VCaP (cell line): Measurements from ENCODE around the gene RAB6B.

Experiments
- H3K27ac ChIP-seq: fragments of 450-650 bp; 2 replicates; pipeline ENCODE4 v1.5.1; 2017
- CTCF ChIP-seq: fragments of 450-650 bp; conservative IDR thresholded peaks from 2 replicates; pipeline ENCODE4 v1.5.1; 2017; ENCODE audit warnings: mild to moderate bottlenecking, moderate library complexity

Gene RAB6B

DNA sequence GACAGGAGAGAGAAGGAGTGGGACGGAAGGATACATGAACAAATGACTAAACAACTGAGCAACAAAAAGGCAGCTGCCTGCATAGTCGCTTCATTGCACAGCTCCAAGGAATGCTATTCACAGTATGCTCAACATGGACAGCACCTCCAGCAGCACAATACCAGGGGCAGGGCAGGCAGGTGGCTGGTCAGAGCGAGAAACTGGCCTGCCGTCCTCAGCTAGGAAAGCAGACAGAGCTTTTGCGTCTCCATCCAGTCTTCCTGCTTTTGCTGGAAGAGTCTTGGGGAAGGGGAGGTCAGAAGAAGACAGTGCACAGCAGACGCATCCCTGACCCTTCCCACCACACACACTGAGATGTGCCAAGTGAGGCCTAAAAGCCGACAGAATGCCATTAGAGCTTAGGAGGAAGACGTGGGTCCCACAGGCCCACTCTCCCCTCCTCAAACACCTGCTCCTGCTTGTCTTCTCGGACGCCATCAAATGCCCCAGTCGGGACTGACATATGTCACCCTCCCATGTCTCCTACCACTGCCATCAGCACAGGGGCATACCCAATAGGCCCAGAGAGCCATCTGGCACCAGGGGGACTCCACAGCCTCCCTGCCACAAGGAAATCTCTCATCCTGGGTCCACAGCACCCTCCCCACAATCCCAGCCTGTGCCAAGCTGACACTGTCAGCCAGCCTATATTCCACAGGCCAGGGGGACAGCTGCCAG, 3.9 kb downstream of the RAB6B start:
- no peak for TF ChIP-seq CTCF

GRCh38 chr3:133890972-133891644, 4.6 kb downstream of the RAB6B start:
- H3K27ac ChIP-seq, result no peak overlapping the region
- TF ChIP-seq CTCF, result no peak

More for the DNA sequence above, 3.9 kb downstream of the RAB6B start:
- no peak overlapping the region for H3K27ac ChIP-seq

DNA sequence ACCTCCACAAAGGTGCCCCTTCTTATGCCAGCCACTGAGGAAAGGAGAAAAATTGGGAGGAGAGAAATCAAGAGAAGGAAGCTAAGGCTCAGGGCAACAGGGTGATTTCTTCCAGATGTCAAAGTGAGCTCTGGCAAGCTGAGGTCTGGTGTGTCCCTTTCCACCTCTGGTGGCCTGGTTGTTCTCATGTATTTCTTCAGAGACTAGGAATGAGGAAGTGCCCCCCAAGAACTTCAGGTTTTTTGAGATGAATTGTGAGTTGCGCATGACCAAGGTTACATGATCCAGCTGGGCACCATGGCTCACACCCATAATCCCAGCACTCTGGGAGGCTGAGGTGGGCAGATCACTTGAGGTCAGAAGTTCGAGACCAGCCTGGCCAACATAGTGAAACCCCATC, 5.6 kb downstream of the RAB6B start:
- no peak for TF ChIP-seq CTCF
- no peak overlapping the region for H3K27ac ChIP-seq

- H3K27ac ChIP-seq, result no peak overlapping the region
- no peak for TF ChIP-seq CTCF
Measured at GRCh38 chr3:133888726-133889340, 6.8 kb downstream of the RAB6B start.

- no peak overlapping the region for H3K27ac ChIP-seq
- TF ChIP-seq CTCF, result no peak
Measured at GRCh38 chr3:133887803-133888703, 7.6 kb downstream of the RAB6B start.

DNA sequence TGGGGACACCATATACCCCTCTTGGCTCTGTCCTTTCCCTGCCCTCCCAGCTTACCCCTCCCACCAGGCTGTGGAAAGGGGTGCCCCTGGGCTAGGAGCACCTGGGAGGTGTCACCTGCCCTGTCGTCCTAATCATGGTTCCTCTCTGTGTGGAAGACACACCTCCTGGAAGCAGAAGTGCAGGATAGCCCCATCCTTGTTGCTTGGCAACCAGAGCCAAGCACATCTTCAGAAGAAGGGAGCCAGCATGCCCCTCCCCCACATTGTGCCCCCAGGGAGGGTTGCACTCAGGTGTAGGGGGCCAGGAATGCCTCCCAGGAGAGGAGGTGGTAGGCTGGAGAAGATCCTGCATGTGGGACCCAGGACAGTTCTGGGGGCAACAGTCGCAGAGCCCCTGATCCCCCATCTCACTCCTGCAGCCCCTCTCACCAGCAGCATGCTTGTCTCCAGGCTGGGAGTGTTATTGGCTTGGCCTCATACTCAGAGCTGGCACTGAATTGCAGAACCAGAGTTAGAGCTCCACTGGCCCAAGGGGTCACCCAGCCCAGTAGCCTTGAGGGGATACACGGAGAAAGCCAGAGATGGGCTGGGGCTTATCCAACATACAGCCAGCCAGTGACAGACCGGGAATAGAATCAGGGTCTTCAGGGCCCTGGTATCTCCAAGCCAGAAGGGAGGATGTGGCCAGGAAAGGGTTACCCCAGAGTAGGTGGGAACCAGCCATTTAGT, 8.4 kb downstream of the RAB6B start:
- no peak for TF ChIP-seq CTCF

More for the DNA sequence above, 8.4 kb downstream of the RAB6B start:
- H3K27ac ChIP-seq, result no peak overlapping the region
